Chondrocyte (in vitro differentiated cells): ENCODE results near the gene RPUSD4. TPM values are rescaled to one million over a fixed set of nuclear protein-coding genes. Genes with fewer than 3 reads are reported as not detected.
"Not testable (repeated sequence)": the region's sequence is repeated elsewhere in the genome, so short reads cannot be mapped to it uniquely, and the experiment has no call there.

ENCODE experiments used
- DNase-seq: peaks from one replicate; pipeline ENCODE4 v3.0.0; 2021; ENCODE audit warnings: mixed read lengths, low spot score
- H3K27ac Mint-ChIP-seq: one replicate; pipeline ENCODE4 v1.8.0; 2021; ENCODE audit warnings: mild to moderate bottlenecking, moderate library complexity, mixed read lengths; ENCODE audit not compliant: unreplicated experiment
- H3K27me3 Mint-ChIP-seq: 2 replicates; pipeline ENCODE4 v1.8.0; 2021; ENCODE audit warnings: low read depth, mixed read lengths
- H3K36me3 Mint-ChIP-seq: 2 replicates; pipeline ENCODE4 v1.8.0; 2021; ENCODE audit warnings: low read depth, mixed read lengths
- H3K4me1 Mint-ChIP-seq: 2 replicates; pipeline ENCODE4 v1.8.0; 2021; ENCODE audit warnings: low read depth, mild to moderate bottlenecking, mixed read lengths
- H3K4me3 Mint-ChIP-seq: one replicate; pipeline ENCODE4 v1.8.0; 2021; ENCODE audit warnings: mild to moderate bottlenecking, moderate library complexity, mixed read lengths; ENCODE audit not compliant: unreplicated experiment
- H3K9me3 Mint-ChIP-seq: 2 replicates; pipeline ENCODE4 v1.8.0; 2021; ENCODE audit warnings: low read depth, mixed read lengths
- long read RNA-seq: library from polyadenylated mRNA; stranded (forward); transcript quantifications from one replicate; pipeline ENCODE4 v2.0.0, GENCODE V29; 2021
- total RNA-seq: library from RNA; stranded (reverse); gene quantifications from 3 replicates; pipeline ENCODE4 v1.2.1, GENCODE V29; 2021
- TF ChIP-seq, protein P1 (sequence below): fragments of 200-600 bp; sonication (generic); IDR thresholded peaks from 2 replicates; pipeline ENCODE4 v1.5.0; 2021; ENCODE audit warnings: antibody characterized with exemption, mild to moderate bottlenecking, moderate library complexity

Gene RPUSD4, protein sequence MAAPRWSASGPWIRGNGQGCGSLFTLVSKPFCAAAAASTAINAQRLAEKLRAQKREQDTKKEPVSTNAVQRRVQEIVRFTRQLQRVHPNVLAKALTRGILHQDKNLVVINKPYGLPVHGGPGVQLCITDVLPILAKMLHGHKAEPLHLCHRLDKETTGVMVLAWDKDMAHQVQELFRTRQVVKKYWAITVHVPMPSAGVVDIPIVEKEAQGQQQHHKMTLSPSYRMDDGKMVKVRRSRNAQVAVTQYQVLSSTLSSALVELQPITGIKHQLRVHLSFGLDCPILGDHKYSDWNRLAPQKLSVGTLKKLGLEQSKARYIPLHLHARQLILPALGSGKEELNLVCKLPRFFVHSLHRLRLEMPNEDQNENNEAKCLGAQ
- total RNA-seq = 16.1 to 18.8 TPM (median 16.2 TPM) in 3 replicates
- long read RNA-seq, transcript RPUSD4-201 (7 exons, 2,512 nt) = major isoform, 21 of 23 reads
- long read RNA-seq, partial matches to known transcripts = 0 of 23 reads
- long read RNA-seq, other reads (novel, unspliced or antisense) = 0 of 23 reads

DNA sequence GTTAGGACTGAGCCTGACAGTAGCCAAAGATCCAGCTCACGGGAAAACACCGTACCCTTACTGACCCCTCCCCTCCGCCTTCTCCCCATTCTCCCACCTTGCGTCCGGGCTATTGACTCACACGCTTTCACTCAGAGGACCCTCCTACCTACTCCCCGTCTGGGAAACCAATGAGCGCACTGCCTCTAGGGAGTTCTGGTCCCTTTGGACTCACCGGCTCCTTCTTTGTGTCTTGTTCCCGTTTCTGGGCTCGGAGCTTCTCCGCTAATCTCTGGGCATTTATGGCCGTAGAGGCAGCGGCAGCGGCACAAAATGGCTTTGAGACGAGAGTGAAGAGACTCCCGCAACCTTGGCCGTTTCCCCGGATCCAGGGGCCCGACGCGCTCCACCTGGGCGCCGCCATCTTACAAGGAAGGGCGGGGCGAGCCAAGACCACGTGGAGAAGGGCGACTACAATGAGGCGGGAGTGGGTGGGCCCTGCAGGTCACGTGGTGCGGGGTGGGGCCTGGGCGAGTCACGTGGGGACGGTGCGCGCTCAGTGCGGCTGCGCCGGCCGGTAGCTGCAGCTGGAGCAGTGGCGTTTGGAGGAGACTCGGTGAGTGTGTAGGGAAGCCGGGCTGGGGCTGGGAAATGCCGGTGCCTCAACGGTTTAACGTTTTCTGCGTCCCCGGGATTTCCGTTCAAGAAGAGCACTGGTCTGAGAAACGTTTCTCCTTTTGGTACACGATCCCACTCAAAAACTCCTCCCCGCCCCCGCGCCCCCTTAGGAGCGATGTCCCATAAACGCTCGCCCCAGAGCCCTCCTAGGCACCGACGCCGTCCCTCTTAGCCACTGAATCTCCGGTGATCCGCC lies at the start of gene RPUSD4, which contains the start of gene FAM118B:
RPUSD4 (minus strand) TSS at position 415 of the 853 bp plus-strand sequence; CDS start at position 403, 12 bp downstream.
FAM118B (plus strand) TSS at position 547 of the 853 bp plus-strand sequence. CDS start 23,220 bp downstream, outside the sequence.
- DNase-seq = peak; percentile 99
- Mint-ChIP-seq H3K9me3 (no peaks in the 10 kb centered on the region), H3K36me3 (peaks cover 10% of the 10 kb centered on the region), H3K4me3 (peak within 1 kb of the TSS; percentile 97), H3K27me3 (no peaks in the 10 kb centered on the region), H3K27ac (peak within 1 kb of the TSS; percentile 88), H3K4me1 (peaks cover 35% of the 10 kb centered on the region)
- TF ChIP-seq, protein P1, sequence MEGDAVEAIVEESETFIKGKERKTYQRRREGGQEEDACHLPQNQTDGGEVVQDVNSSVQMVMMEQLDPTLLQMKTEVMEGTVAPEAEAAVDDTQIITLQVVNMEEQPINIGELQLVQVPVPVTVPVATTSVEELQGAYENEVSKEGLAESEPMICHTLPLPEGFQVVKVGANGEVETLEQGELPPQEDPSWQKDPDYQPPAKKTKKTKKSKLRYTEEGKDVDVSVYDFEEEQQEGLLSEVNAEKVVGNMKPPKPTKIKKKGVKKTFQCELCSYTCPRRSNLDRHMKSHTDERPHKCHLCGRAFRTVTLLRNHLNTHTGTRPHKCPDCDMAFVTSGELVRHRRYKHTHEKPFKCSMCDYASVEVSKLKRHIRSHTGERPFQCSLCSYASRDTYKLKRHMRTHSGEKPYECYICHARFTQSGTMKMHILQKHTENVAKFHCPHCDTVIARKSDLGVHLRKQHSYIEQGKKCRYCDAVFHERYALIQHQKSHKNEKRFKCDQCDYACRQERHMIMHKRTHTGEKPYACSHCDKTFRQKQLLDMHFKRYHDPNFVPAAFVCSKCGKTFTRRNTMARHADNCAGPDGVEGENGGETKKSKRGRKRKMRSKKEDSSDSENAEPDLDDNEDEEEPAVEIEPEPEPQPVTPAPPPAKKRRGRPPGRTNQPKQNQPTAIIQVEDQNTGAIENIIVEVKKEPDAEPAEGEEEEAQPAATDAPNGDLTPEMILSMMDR = no peak

DNA sequence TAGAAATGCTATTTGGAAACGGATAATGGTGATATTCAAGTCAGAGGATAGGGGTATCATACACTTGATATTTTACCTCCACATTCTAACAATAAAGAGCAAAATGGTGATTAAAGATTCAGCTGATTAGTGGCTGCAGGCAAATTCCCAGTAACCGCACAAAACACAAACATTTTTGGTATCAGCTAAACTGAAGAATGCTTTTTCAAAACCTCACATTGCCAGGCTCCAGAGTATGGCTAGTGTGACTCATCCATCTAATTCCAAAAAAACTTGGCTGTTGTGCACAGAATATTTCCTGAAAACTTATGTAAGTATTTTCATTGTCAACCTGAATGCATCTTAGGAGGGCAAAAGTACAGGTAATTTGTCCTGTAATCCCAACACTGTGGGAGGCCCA lies 46.3 kb upstream of the RPUSD4 start:
- TF ChIP-seq, protein P1 = no peak
- no peaks in the 10 kb centered on the region for H3K9me3 Mint-ChIP-seq
- H3K27ac Mint-ChIP-seq = peak overlapping the region; percentile 22
- peaks cover 7% of the 10 kb centered on the region for H3K4me1 Mint-ChIP-seq
- H3K4me3 Mint-ChIP-seq = no peak overlapping the region
- no peaks in the 10 kb centered on the region for H3K27me3 Mint-ChIP-seq
- no peak for DNase-seq
- peaks cover 15% of the 10 kb centered on the region for H3K36me3 Mint-ChIP-seq

DNA sequence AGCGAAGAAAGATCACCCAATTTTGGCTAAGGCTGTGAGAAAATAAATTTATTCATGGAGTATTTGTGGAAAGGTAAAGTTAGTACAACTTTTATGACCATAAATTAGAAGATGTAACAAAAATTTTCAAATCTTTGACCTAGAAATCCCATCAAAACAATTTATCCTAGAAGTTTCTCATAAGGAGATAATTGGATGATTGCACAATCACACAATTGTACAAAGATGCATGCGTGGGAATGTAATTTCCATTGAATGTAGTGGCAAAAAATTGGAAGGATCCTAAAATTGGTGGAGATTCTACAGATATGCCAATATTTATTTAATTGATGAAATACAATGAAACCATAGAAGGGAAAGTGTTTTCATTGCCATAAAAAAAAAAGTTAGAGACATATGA lies 45.7 kb upstream of the RPUSD4 start:
- H3K27me3 Mint-ChIP-seq = no peaks in the 10 kb centered on the region
- H3K4me3 Mint-ChIP-seq = no peak overlapping the region
- H3K9me3 Mint-ChIP-seq = no peaks in the 10 kb centered on the region
- H3K36me3 Mint-ChIP-seq = peaks cover 15% of the 10 kb centered on the region
- no peak overlapping the region for H3K27ac Mint-ChIP-seq
- TF ChIP-seq, protein P1 = no peak
- peaks cover 7% of the 10 kb centered on the region for H3K4me1 Mint-ChIP-seq
- DNase-seq = no peak

DNA sequence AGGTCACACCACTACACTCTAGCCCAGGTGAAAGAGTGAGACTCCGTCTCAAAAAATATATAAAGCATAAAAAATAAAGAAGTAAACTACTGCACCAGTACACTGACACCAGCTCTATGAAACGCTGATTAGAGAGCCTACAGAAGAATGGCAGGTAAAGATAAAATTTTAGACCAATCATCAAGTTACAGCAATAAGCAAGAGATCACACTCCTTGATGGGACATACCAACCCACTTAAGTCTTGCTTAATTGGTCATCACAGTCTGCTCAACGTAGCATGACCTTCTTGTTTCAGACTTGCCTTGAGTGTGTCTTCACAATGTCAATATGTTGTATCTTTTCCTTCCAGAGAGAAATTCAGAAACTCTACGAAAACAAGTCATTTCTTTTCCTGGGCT lies 44.8 kb upstream of the RPUSD4 start:
- no peaks in the 10 kb centered on the region for H3K27me3 Mint-ChIP-seq
- peaks cover 13% of the 10 kb centered on the region for H3K36me3 Mint-ChIP-seq
- H3K27ac Mint-ChIP-seq = no peak overlapping the region
- no peaks in the 10 kb centered on the region for H3K9me3 Mint-ChIP-seq
- DNase-seq = no peak
- H3K4me3 Mint-ChIP-seq = no peak overlapping the region
- peaks cover 7% of the 10 kb centered on the region for H3K4me1 Mint-ChIP-seq
- TF ChIP-seq, protein P1 = no peak

DNA sequence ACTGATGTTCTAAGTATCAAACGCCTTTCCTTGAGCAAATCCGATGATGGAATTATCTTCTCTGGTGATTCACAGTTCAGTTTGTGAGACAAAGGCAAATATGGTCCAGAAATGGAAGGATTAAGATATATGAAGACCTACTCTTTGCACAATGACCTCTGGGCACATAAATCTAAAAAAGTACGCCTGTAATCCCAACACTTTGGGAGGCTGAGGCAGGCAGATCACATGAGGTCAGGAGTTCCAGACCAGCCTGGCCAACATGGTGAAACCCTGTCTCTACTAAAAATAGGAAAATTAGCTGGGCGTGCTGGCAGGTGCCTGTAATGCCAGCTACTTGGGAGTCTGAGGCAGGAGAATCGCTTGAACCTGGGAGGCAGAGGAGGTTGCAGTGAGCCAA lies 44.1 kb upstream of the RPUSD4 start:
- not testable (repeated sequence) for H3K4me1 Mint-ChIP-seq, H3K27ac Mint-ChIP-seq, DNase-seq, H3K4me3 Mint-ChIP-seq, H3K27me3 Mint-ChIP-seq, H3K9me3 Mint-ChIP-seq
- H3K36me3 Mint-ChIP-seq = peaks cover 13% of the 10 kb centered on the region
